Ovary (tissue), 9 donors: Measurements from ENCODE around the gene LIMS1. TPM values are rescaled to one million over a fixed set of nuclear protein-coding genes. Genes with fewer than 3 reads are reported as not detected.

Experiments used
- DNase-seq, 5 donors: peaks; one replicate each; pipeline ENCODE4 v3.0.0-alpha.2; 2019 to 2020
- H3K27ac ChIP-seq, 2 donors: fragments of 200-600 bp; one replicate each; pipeline versions ENCODE4 v1.5.1 to v1.8.0; 2019 to 2022
- H3K27me3 ChIP-seq: fragments of 200-600 bp; one replicate; pipeline ENCODE4 v1.8.0; 2022
- H3K36me3 ChIP-seq: fragments of 200-600 bp; sonication (generic); one replicate; pipeline ENCODE4 v1.5.1; 2019
- H3K4me1 ChIP-seq: one replicate; pipeline ENCODE4 v1.8.1; 2013; ENCODE audit warnings: mild to moderate bottlenecking, moderate library complexity; ENCODE audit not compliant: insufficient read depth
- H3K4me3 ChIP-seq: fragments of 200-600 bp; sonication (generic); one replicate; pipeline ENCODE4 v1.5.1; 2017
- H3K9me3 ChIP-seq, 2 donors: fragments of 200-600 bp in 1 of 2; sonication (generic) in 1 of 2; one replicate each; pipeline versions ENCODE4 v1.5.1 to v1.8.1; 2013 to 2019; ENCODE audit warnings: mild to moderate bottlenecking in 1 of 2, moderate library complexity in 1 of 2
- CTCF ChIP-seq, 3 donors: fragments of 450-650 bp in 2 of 3; fragments of 200-600 bp in 1 of 3; IDR thresholded peaks; one replicate each; pipeline versions ENCODE4 v1.5.1 to v1.8.0; 2016 to 2022; ENCODE audit warnings: antibody characterized with exemption in 3 of 3, mild to moderate bottlenecking in 1 of 3
- EP300 ChIP-seq: sonication (generic); formaldehyde crosslinking; IDR thresholded peaks from one replicate; pipeline ENCODE4 v1.6.1; 2017; ENCODE audit warnings: antibody characterized with exemption
- POLR2A ChIP-seq: fragments of 450-650 bp; IDR thresholded peaks from one replicate; pipeline ENCODE4 v1.6.1; 2017; ENCODE audit warnings: antibody characterized with exemption, mild to moderate bottlenecking, moderate library complexity
- WGBS, 3 donors: extraction: QIAGEN DNeasy Blood & Tissue Kit in 1 of 3; methylation state at CpG; one replicate each; pipeline versions ENCODE4 v1.1.5 to v1.1.7; 2013 to 2017; 5-methylcytosine and 5-hydroxymethylcytosine counted together
- intact Hi-C, 4 donors: fragments of 100-400 bp; cut with DNase I; formaldehyde crosslinking; loops; one replicate each; pipeline versions ENCODE4 v1.11.0 to v1.15.1; 2022 to 2023
- polyA plus RNA-seq, 2 donors: library from polyadenylated mRNA; stranded (reverse); fragments of 200-250 nt in 1 of 2; fragments of 350-450 nt in 1 of 2; fragmentation: Illumina TruSeq in 1 of 2; extraction: RNeasy Lipid Tissue Mini Kit (QIAGEN cat#74804) in 1 of 2; gene quantifications; one replicate each; pipeline ENCODE4 v1.2.3, GENCODE V29; 2013 to 2014
- total RNA-seq, 7 donors: library from RNA; depleted of rRNA in 2 of 7; stranded (reverse); fragments of >200 nt in 2 of 7; fragmentation: NEBNext Ultra II Directional in 3 of 7; extraction: Animal tissue kit (Norgen Biotek cat#: 25700) in 3 of 7; gene quantifications; one replicate each; pipeline versions ENCODE4 v1.1.0 to v1.2.4, GENCODE V29; 2016 to 2023
- donor health status: DM: no; HTN: no; CAD: no; lungs with moderate emphysema.
- donor health status: DM: no; HTN: no; CAD: no.
- donor health status: Bipolar disorder and iron deficiency.
- donor health status: DM: yes; HTN: yes; CAD: no.
- donor health status: DM: no; HTN: no; CAD: no.
- donor health status: DM: yes; HTN: yes; CAD: no.

The LIMS1 gene
- total and polyA plus RNA-seq, 9 donors = 36.2 to 91.1 (median 40.2) TPM

GRCh38 chr2:108619925-108620620 is 85.8 kb downstream of the LIMS1 start:
- no peak overlapping the region for H3K4me3 ChIP-seq
- H3K9me3 ChIP-seq = no peaks in the 10 kb centered on the region
- intact Hi-C loops = no loop called here
- no peak overlapping the region for H3K27ac ChIP-seq
- H3K4me1 ChIP-seq = peaks cover 21% of the 10 kb centered on the region
- no peak for TF ChIP-seq CTCF (IDR thresholded peaks at IDR 0.05)
- TF ChIP-seq POLR2A = no peak
- no peak for TF ChIP-seq EP300
- no peak for DNase-seq
- H3K27me3 ChIP-seq = no peaks in the 10 kb centered on the region
- WGBS, 3 donors = 81 to 89% (median 88%) methylated on average over 8 of the region's 8 CpGs
- no peaks in the 10 kb centered on the region for H3K36me3 ChIP-seq

- Histone ChIP-seq H3K4me1 (peaks cover 21% of the 10 kb centered on the region), H3K9me3 (no peaks in the 10 kb centered on the region), H3K36me3 (no peaks in the 10 kb centered on the region), H3K27me3 (no peaks in the 10 kb centered on the region), H3K4me3 (no peak overlapping the region), H3K27ac (no peak overlapping the region)
- 76 to 89% (median 80%) methylated on average over 3 of the region's 3 CpGs for WGBS, 3 donors
- TF ChIP-seq POLR2A (no peak), CTCF (IDR thresholded peaks at IDR 0.05) (no peak), EP300 (no peak)
- intact Hi-C loops = no loop called here
- DNase-seq = no peak
These were observed 86.4 kb downstream of the LIMS1 start for GRCh38 chr2:108620656-108621055.

- Histone ChIP-seq H3K4me1 (peaks cover 21% of the 10 kb centered on the region), H3K27me3 (no peaks in the 10 kb centered on the region), H3K27ac (no peak overlapping the region), H3K4me3 (no peak overlapping the region), H3K9me3 (no peaks in the 10 kb centered on the region), H3K36me3 (no peaks in the 10 kb centered on the region)
- TF ChIP-seq CTCF (IDR thresholded peaks at IDR 0.05) (no peak), POLR2A (no peak), EP300 (no peak)
- no peak for DNase-seq
- intact Hi-C loops = no loop called here
- WGBS, 3 donors = 62 to 70% (median 69%) methylated on average over 8 of the region's 8 CpGs
These were observed 86.9 kb downstream of the LIMS1 start for GRCh38 chr2:108621087-108621559.

GRCh38 chr2:108621687-108622681 is 87.7 kb downstream of the LIMS1 start:
- Histone ChIP-seq H3K9me3 (no peaks in the 10 kb centered on the region), H3K27ac (no peak overlapping the region), H3K27me3 (no peaks in the 10 kb centered on the region), H3K4me3 (no peak overlapping the region), H3K36me3 (no peaks in the 10 kb centered on the region), H3K4me1 (peaks cover 15% of the 10 kb centered on the region)
- DNase-seq = no peak
- intact Hi-C loops = no loop called here
- TF ChIP-seq EP300 (no peak), POLR2A (no peak)
- WGBS, 3 donors = 89 to 97% (median 91%) methylated on average over 2 of the region's 2 CpGs
